Endothelial cell of umbilical vein (primary cell): ENCODE data around the gene ARHGAP31. TPM values are rescaled to one million over a fixed set of nuclear protein-coding genes. Genes with fewer than 3 reads are reported as not detected.

Experiments used
- BruUV-seq: library from RNA; stranded (reverse); fragments of 400-500 nt; replicated peaks from 2 replicates; lab custom pipeline; 2021; lab: Mats Ljungman, UMichigan
- CTCF ChIA-PET: fragments of 300-600, 350-600 bp; sonication (Branson Sonifier 250); formaldehyde crosslinking; loops from one replicate; lab custom pipeline; 2021; ENCODE audit warnings: antibody characterized with exemption, inconsistent platforms; lab: Charles Lee
- POLR2A ChIA-PET: fragments of 300-600, 350-600 bp; sonication (Branson Sonifier 250); formaldehyde crosslinking; loops from one replicate; lab custom pipeline; 2021; ENCODE audit warnings: antibody characterized with exemption, inconsistent platforms; lab: Charles Lee
- DNase-seq: peaks from one replicate; pipeline ENCODE4 v3.0.0-alpha.2; 2011; ENCODE audit warnings: low read depth, low spot score
- FAIRE-seq: peaks from 2 replicates; lab custom pipeline; 2011; peaks lifted over from hg19 to GRCh38; lab: Jason Lieb, UNC
- H2AFZ ChIP-seq: 2 replicates; pipeline ENCODE4 v1.6.0; 2012; ENCODE audit warnings: low read depth, low read length, control low read depth, inconsistent platforms
- H3K27ac ChIP-seq: 2 replicates; pipeline ENCODE4 v1.5.1; 2011; ENCODE audit warnings: low read depth, mild to moderate bottlenecking, control low read depth, low read length, moderate library complexity; ENCODE audit not compliant: insufficient read depth
- H3K27me3 ChIP-seq, 2 experiments: 2 replicates each; pipeline versions ENCODE4 v1.6.0 to v1.6.1; 2011; ENCODE audit warnings: low read length in 2 of 2, mixed read lengths in 1 of 2; ENCODE audit not compliant: control insufficient read depth in 2 of 2, insufficient read depth in 2 of 2
- H3K36me3 ChIP-seq, 2 experiments: 2 replicates in 1 of 2; 3 replicates in 1 of 2; pipeline ENCODE4 v1.5.1; 2011; ENCODE audit warnings: low read length in 2 of 2, mild to moderate bottlenecking in 1 of 2, moderate library complexity in 1 of 2; ENCODE audit not compliant: control insufficient read depth in 2 of 2, insufficient read depth in 2 of 2; ENCODE audit errors: extremely low read depth in 1 of 2
- H3K4me1 ChIP-seq: 3 replicates; pipeline ENCODE4 v1.5.1; 2011; ENCODE audit warnings: mild to moderate bottlenecking, low read length; ENCODE audit not compliant: control insufficient read depth, insufficient read depth; ENCODE audit errors: extremely low read depth
- H3K4me2 ChIP-seq: 2 replicates; pipeline ENCODE4 v1.6.1; 2011; ENCODE audit warnings: low read length, control low read depth, mixed read lengths; ENCODE audit not compliant: insufficient read depth
- H3K4me3 ChIP-seq, 3 experiments: fragments of 200-600 bp in 1 of 3; sonication (generic), shearing (Covaris generic) in 1 of 3; replicated peaks in 1 of 3; 2 replicates each; pipeline ENCODE4 v1.5.1; 2011 to 2016; ENCODE audit warnings: control low read depth in 3 of 3, low read length in 3 of 3, mild to moderate bottlenecking in 2 of 3, inconsistent platforms in 1 of 3, low read depth in 1 of 3, moderate library complexity in 1 of 3; ENCODE audit not compliant: insufficient read depth in 1 of 3
- H3K79me2 ChIP-seq: 2 replicates; pipeline ENCODE4 v1.6.0; 2012; ENCODE audit warnings: low read length, inconsistent platforms; ENCODE audit not compliant: control insufficient read depth, insufficient read depth
- H3K9ac ChIP-seq: replicated peaks from 2 replicates; pipeline ENCODE3; 2011; ENCODE audit warnings: low read length, control low read depth; ENCODE audit not compliant: insufficient read depth; ENCODE audit errors: extremely low read depth
- H3K9me1 ChIP-seq: replicated peaks from 3 replicates; pipeline ENCODE4 v1.6.0; 2011; ENCODE audit warnings: mild to moderate bottlenecking, low read length; ENCODE audit not compliant: control insufficient read depth, insufficient read depth; ENCODE audit errors: extremely low read depth
- H3K9me3 ChIP-seq: replicated peaks from 2 replicates; pipeline ENCODE4 v1.5.1; 2012; ENCODE audit warnings: low read length, inconsistent platforms; ENCODE audit not compliant: control insufficient read depth, insufficient read depth
- H4K20me1 ChIP-seq: replicated peaks from 2 replicates; pipeline ENCODE3; 2011; ENCODE audit warnings: mild to moderate bottlenecking, low read length; ENCODE audit not compliant: control insufficient read depth, insufficient read depth; ENCODE audit errors: extremely low read depth
- EZH2 ChIP-seq: IDR thresholded peaks from 2 replicates; pipeline ENCODE4 v1.6.1; 2012; ENCODE audit warnings: borderline replicate concordance, low read depth, mild to moderate bottlenecking, moderate library complexity, low read length, inconsistent platforms; ENCODE audit not compliant: severe bottlenecking
- FOS ChIP-seq: IDR thresholded peaks from 2 replicates; pipeline ENCODE4 v1.6.1; 2011; ENCODE audit warnings: mild to moderate bottlenecking, low read length, moderate library complexity, borderline replicate concordance; ENCODE audit not compliant: insufficient read depth
- GATA2 ChIP-seq: IDR thresholded peaks from 2 replicates; pipeline ENCODE4 v1.7.0; 2011; ENCODE audit warnings: low read depth, mild to moderate bottlenecking, moderate library complexity, mixed read lengths, low read length; ENCODE audit not compliant: insufficient read length, insufficient read depth
- JUN ChIP-seq: IDR thresholded peaks from 2 replicates; pipeline ENCODE4 v1.6.1; 2011; ENCODE audit warnings: borderline replicate concordance, low read depth; ENCODE audit not compliant: insufficient read length, insufficient read depth
- MYC ChIP-seq: IDR thresholded peaks from one replicate; pipeline ENCODE4 v1.6.1; 2011; ENCODE audit warnings: mild to moderate bottlenecking, low read depth, low read length
- POLR2A ChIP-seq: IDR thresholded peaks from 2 replicates; pipeline ENCODE4 v1.6.1; 2012; ENCODE audit warnings: low read depth, mild to moderate bottlenecking, control low read depth, low read length
- POLR2AphosphoS5 ChIP-seq: IDR thresholded peaks from 2 replicates; pipeline ENCODE4 v1.6.1; 2012; ENCODE audit warnings: low read depth, mild to moderate bottlenecking, control low read depth, low read length, moderate library complexity; ENCODE audit not compliant: insufficient read depth
- dilution Hi-C: fragments of 300-500 bp; cut with MboI; formaldehyde crosslinking; loops from one replicate; pipeline ENCODE4 v1.15.0; 2019; ENCODE audit warnings: low sequenced_read_pairs; ENCODE audit not compliant: extremely low pct_ligation_motif_present
- intact Hi-C: fragments of 100-400 bp; cut with micrococcal nuclease; formaldehyde crosslinking; loops from one replicate; pipeline ENCODE4 v1.10.0; 2022
- polyA plus RNA-seq, 4 experiments: library from polyadenylated mRNA; depleted of rRNA in 3 of 4; stranded (reverse) in 3 of 4; unstranded in 1 of 4; fragments of >200 nt; gene quantifications; 2 replicates each; pipeline versions ENCODE4 v1.2.1 to v1.2.3, GENCODE V29; 2011 to 2012; ENCODE audit warnings: missing spikeins in 1 of 4
- total RNA-seq: library from RNA; stranded (reverse); gene quantifications from 2 replicates; pipeline ENCODE4 v1.2.3, GENCODE V29; 2021
- TF ChIP-seq, protein P1 (sequence below), 2 donors: IDR thresholded peaks; 1 replicate in 1 of 2; 2 replicates in 1 of 2; pipeline ENCODE4 v1.5.1; 2011; ENCODE audit warnings: low read length in 2 of 2, mild to moderate bottlenecking in 2 of 2, moderate library complexity in 2 of 2, control low read depth in 1 of 2, inconsistent platforms in 1 of 2, low read depth in 1 of 2; ENCODE audit not compliant: insufficient read depth in 1 of 2; ENCODE audit errors: extremely low read depth in 1 of 2
- TF ChIP-seq, protein P2 (sequence below): IDR thresholded peaks from 2 replicates; pipeline ENCODE4 v1.6.1; 2011; ENCODE audit not compliant: insufficient read depth, insufficient read length

ARHGAP31 gene
- total and polyA plus RNA-seq, 2 donors (not counting 3 experiments of a cell fraction or from before 2014, with no cell fraction given), result 25.5 to 65.8 TPM

DNA sequence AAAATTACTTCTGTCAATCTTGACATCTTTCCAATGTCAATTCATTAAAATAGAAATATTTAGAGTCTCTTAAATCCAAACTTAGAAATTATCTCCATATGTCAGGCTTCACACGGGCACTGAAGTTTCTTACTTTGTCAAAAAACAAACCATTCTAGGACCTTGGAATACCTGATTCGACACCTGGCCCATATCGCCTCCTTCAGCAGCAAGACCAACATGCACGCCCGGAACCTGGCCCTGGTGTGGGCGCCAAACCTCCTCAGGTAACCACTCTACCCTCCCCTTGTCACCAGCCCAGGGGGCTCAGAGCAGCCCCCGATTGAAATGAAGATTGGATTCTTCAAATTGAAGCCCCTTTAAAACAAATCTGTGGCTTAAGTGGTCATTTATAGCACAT, 88.0 kb downstream of the ARHGAP31 start:
- no peak overlapping the region for H3K9ac ChIP-seq
- no peaks in the 10 kb centered on the region for H3K9me3 ChIP-seq
- intact Hi-C loops (no loop called here), dilution Hi-C loops (no loop called here)
- H3K4me1 ChIP-seq, result no peaks in the 10 kb centered on the region
- H3K36me3 ChIP-seq, result peaks cover 4 to 32% of the 10 kb centered on the region in 2 experiments
- no peaks in the 10 kb centered on the region for H4K20me1 ChIP-seq
- no peak overlapping the region for H2AFZ ChIP-seq
- CTCF ChIA-PET, result no interaction called here
- POLR2A ChIA-PET, result no interaction called here
- DNase-seq, result no peak
- no TSS peak for BruUV-seq
- no peak overlapping the region for H3K27ac ChIP-seq
- TF ChIP-seq MYC (no peak), POLR2A (no peak), FOS (no peak), POLR2AphosphoS5 (no peak), JUN (no peak), GATA2 (no peak), EZH2 (no peak)
- TF ChIP-seq, protein P1, sequence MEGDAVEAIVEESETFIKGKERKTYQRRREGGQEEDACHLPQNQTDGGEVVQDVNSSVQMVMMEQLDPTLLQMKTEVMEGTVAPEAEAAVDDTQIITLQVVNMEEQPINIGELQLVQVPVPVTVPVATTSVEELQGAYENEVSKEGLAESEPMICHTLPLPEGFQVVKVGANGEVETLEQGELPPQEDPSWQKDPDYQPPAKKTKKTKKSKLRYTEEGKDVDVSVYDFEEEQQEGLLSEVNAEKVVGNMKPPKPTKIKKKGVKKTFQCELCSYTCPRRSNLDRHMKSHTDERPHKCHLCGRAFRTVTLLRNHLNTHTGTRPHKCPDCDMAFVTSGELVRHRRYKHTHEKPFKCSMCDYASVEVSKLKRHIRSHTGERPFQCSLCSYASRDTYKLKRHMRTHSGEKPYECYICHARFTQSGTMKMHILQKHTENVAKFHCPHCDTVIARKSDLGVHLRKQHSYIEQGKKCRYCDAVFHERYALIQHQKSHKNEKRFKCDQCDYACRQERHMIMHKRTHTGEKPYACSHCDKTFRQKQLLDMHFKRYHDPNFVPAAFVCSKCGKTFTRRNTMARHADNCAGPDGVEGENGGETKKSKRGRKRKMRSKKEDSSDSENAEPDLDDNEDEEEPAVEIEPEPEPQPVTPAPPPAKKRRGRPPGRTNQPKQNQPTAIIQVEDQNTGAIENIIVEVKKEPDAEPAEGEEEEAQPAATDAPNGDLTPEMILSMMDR (IDR thresholded peaks at IDR 0.05; ENCODE audit: extremely low read depth in 1 of 2, insufficient read depth in 1 of 2, low read depth in 1 of 2, low read length in 2 of 2), result no peak
- TF ChIP-seq, protein P2, sequence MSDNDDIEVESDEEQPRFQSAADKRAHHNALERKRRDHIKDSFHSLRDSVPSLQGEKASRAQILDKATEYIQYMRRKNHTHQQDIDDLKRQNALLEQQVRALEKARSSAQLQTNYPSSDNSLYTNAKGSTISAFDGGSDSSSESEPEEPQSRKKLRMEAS, result no peak
- FAIRE-seq, result no peak
- no peak overlapping the region for H3K4me3 ChIP-seq
- H3K27me3 ChIP-seq, result no peaks in the 10 kb centered on the region
- H3K9me1 ChIP-seq, result no peaks in the 10 kb centered on the region
- no peak overlapping the region for H3K4me2 ChIP-seq
- no peaks in the 10 kb centered on the region for H3K79me2 ChIP-seq
